Subcutaneous adipose tissue (tissue), 4 donors: Measurements from ENCODE around the gene MYOM1. TPM values are rescaled to one million over a fixed set of nuclear protein-coding genes. Genes with fewer than 3 reads are reported as not detected.

Experiments
- CTCF ChIP-seq: fragments of 450-650 bp; IDR thresholded peaks from one replicate; pipeline ENCODE4 v1.5.1; 2016; ENCODE audit warnings: low read depth, mild to moderate bottlenecking, control low read depth, antibody characterized with exemption, moderate library complexity
- total RNA-seq, 4 donors: library from RNA; depleted of rRNA; stranded (reverse); fragments of >200 nt; gene quantifications; one replicate each; pipeline ENCODE4 v1.1.0, GENCODE V29; 2016

The MYOM1 gene
- total RNA-seq, 4 donors from 2014 or later = 3.7 to 14.1 (median 6.6) TPM

GRCh38 chr18:3205239-3205638 lies 14.5 kb downstream of the MYOM1 start:
- no peak for TF ChIP-seq CTCF

GRCh38 chr18:3199942-3200645 lies 19.7 kb downstream of the MYOM1 start:
- no peak for TF ChIP-seq CTCF

DNA sequence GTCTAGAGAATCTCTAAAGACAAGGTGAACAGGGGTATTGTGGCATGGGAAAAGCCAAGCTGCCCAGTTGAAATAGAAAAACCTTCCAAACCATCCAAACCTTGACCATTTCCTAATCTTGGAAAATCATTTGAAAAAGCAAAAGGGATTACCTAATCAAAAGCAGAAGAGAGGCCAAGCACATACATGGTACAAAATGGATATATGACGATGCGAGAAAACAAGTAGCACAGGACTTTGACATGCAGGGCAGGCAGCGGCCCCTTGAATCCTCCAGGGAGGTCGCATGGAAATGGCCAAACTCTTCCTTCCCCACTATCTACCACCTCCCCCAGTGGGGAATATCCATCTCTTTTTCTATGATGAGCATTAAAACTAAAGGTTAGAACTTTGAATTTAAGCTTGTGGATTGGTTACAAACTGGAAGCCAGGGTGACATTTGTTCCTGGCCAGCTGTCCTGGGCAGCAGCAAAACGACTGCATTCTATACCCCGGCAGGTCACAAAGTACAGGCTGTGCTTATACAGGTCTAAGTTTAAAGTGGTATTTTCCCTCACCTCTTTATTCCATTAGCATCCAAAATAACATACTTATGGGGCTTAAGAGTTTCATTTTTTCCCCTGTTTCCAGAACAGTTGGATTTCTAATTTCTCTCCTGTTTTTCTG lies 24.7 kb downstream of the MYOM1 start:
- no peak for TF ChIP-seq CTCF

DNA sequence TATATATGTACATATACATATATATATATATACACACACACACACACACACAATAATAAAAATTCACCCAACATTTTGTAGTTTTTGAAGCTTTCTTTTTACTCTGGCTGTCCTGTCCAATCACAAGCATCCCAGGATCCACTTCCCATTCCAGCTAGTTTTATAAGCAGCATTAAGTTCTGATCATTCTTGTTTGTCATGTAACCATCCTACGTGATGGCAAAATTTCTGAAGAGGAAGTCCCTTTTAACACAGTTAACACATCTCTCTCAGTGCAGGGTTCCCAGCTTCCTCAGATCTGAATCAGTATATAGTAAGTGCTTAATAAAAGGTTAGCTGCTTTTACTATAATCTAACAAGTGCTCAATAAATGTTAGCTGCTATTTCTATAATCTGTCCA lies 26.4 kb downstream of the MYOM1 start:
- no peak for TF ChIP-seq CTCF

- TF ChIP-seq CTCF = no peak
Measured at GRCh38 chr18:3192752-3193151, 27.0 kb downstream of the MYOM1 start.

- TF ChIP-seq CTCF = no peak
Measured at GRCh38 chr18:3192286-3192685, 27.5 kb downstream of the MYOM1 start.

DNA sequence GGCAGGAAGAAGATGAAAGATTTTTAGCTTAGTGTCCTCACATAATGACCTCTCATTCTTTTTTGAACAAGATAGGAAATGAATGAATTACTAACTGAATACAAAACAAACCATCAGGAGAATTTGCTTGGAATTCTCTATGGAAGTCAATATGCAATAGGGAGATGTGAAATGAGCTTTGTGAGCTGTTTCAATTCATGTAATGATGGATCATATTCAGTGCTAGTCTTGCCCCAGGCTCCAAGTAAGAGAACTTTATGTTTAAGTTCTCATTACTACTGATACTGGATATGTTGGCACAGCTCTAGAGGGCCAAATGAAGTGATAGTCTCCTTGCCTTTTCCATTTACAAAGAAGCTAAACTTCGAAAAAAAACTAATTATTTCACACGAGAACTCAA lies 29.2 kb downstream of the MYOM1 start:
- TF ChIP-seq CTCF = no peak
